CD4-positive, alpha-beta T cell treated with Interferon alpha-2 for 1 hour (primary cell): ENCODE results near the gene IL1RL1.

Experiments used
- DNase-seq, 2 donors: peaks; one replicate each; pipeline ENCODE4 v3.0.0-alpha.2; 2020 to 2022

IL1RL1 gene

GRCh38 chr2:102310964-102311640 lies at the start of gene IL1RL1:
Gene IL1RL1 (plus strand): TSS chr2:102311563. CDS start chr2:102338265, 26,702 bp downstream.
- no peak for DNase-seq

GRCh38 chr2:102262216-102263129 lies 48.9 kb upstream of the IL1RL1 start:
- DNase-seq: peak in 1 of 2 donors; percentile 28

- DNase-seq: no peak
Measured at GRCh38 chr2:102264952-102265351, 46.4 kb upstream of the IL1RL1 start.

- no peak for DNase-seq
Measured at GRCh38 chr2:102266204-102266603, 45.2 kb upstream of the IL1RL1 start.

- no peak for DNase-seq
Measured at GRCh38 chr2:102267774-102268173, 43.6 kb upstream of the IL1RL1 start.

GRCh38 chr2:102268510-102269199 lies 42.7 kb upstream of the IL1RL1 start:
- DNase-seq: no peak

- DNase-seq: no peak
Measured at GRCh38 chr2:102269200-102269524, 42.2 kb upstream of the IL1RL1 start.

GRCh38 chr2:102271844-102272243 lies 39.5 kb upstream of the IL1RL1 start:
- peak in 1 of 2 donors; percentile 33 for DNase-seq

- DNase-seq: peak in 1 of 2 donors; percentile 3
Measured at GRCh38 chr2:102273619-102274211, 37.6 kb upstream of the IL1RL1 start.

- no peak for DNase-seq
Measured at GRCh38 chr2:102276549-102277201, 34.7 kb upstream of the IL1RL1 start.

GRCh38 chr2:102277202-102277700 lies 34.1 kb upstream of the IL1RL1 start:
- DNase-seq: no peak

- DNase-seq: no peak
Measured at GRCh38 chr2:102278720-102279390, 32.5 kb upstream of the IL1RL1 start.

- no peak for DNase-seq
Measured at GRCh38 chr2:102279391-102279735, 32.0 kb upstream of the IL1RL1 start.

- no peak for DNase-seq
Measured at GRCh38 chr2:102282678-102283091, 28.7 kb upstream of the IL1RL1 start.

- no peak for DNase-seq
Measured at GRCh38 chr2:102283996-102284395, 27.4 kb upstream of the IL1RL1 start.

- DNase-seq: no peak
Measured at GRCh38 chr2:102284611-102285010, 26.8 kb upstream of the IL1RL1 start.

- DNase-seq: no peak
Measured at GRCh38 chr2:102285368-102285767, 26.0 kb upstream of the IL1RL1 start.

GRCh38 chr2:102286041-102286440 lies 25.3 kb upstream of the IL1RL1 start:
- no peak for DNase-seq

- DNase-seq: no peak
Measured at GRCh38 chr2:102289129-102289528, 22.2 kb upstream of the IL1RL1 start.

- DNase-seq: no peak
Measured at GRCh38 chr2:102290594-102290993, 20.8 kb upstream of the IL1RL1 start.

- no peak for DNase-seq
Measured at GRCh38 chr2:102291319-102292075, 19.9 kb upstream of the IL1RL1 start.
